IMR-90 (cell line): ENCODE measurements around the gene SBNO1. TPM values are rescaled to one million over a fixed set of nuclear protein-coding genes. Genes with fewer than 3 reads are reported as not detected.

ENCODE experiments used
- ATAC-seq: fragments of 200-7000 bp; cut with Tn5 transposase; 2 replicates; pipeline ENCODE4 v1.9.1; 2020; ENCODE audit warnings: low read depth, mild to moderate bottlenecking, moderate library complexity
- BruUV-seq: library from RNA; stranded (reverse); fragments of 400-500 nt; replicated peaks from 2 replicates; lab custom pipeline; 2021; lab: Mats Ljungman, UMichigan
- CTCF ChIA-PET: fragments of 300-600 bp; formaldehyde crosslinking; extraction: SDS; loops from one replicate; lab custom pipeline; 2021; ENCODE audit warnings: antibody characterized with exemption; lab: Yijun Ruan, JAX
- POLR2A ChIA-PET: fragments of 300-600 bp; sonication (Branson Sonifier 250); formaldehyde crosslinking; loops from one replicate; lab custom pipeline; 2022; ENCODE audit warnings: antibody characterized with exemption; ENCODE audit not compliant: unreplicated experiment; lab: Charles Lee
- DNase-seq: peaks from one replicate; pipeline ENCODE4 v3.0.0; 2013
- H2AFZ ChIP-seq: replicated peaks from 2 replicates; pipeline ENCODE3; 2013; ENCODE audit warnings: low read length, mild to moderate bottlenecking; ENCODE audit not compliant: poor library complexity
- H2AK5ac ChIP-seq: 2 replicates; pipeline ENCODE4 v1.6.1; 2013; ENCODE audit warnings: low read depth, low read length, inconsistent platforms
- H2AK9ac ChIP-seq: replicated peaks from 2 replicates; pipeline ENCODE3; 2013; ENCODE audit warnings: mild to moderate bottlenecking, low read depth, low read length, moderate library complexity; ENCODE audit not compliant: poor library complexity
- H2BK120ac ChIP-seq: 2 replicates; pipeline ENCODE4 v1.6.1; 2013; ENCODE audit warnings: low read depth, low read length, inconsistent platforms
- H2BK15ac ChIP-seq: 3 replicates; pipeline ENCODE4 v1.6.1; 2013; ENCODE audit warnings: low read depth, low read length, inconsistent platforms
- H2BK20ac ChIP-seq: 2 replicates; pipeline ENCODE4 v1.6.1; 2013; ENCODE audit warnings: low read depth, mild to moderate bottlenecking, inconsistent platforms, low read length, moderate library complexity
- H2BK5ac ChIP-seq: 2 replicates; pipeline ENCODE4 v1.6.1; 2013; ENCODE audit warnings: mild to moderate bottlenecking, low read depth, low read length, inconsistent platforms; ENCODE audit not compliant: poor library complexity, severe bottlenecking
- H3K14ac ChIP-seq: replicated peaks from 2 replicates; pipeline ENCODE4 v1.6.1; 2013; ENCODE audit warnings: low read depth, low read length, inconsistent platforms
- H3K18ac ChIP-seq: 2 replicates; pipeline ENCODE4 v1.6.1; 2013; ENCODE audit warnings: low read depth, low read length, control low read depth
- H3K23ac ChIP-seq: 2 replicates; pipeline ENCODE4 v1.6.1; 2013; ENCODE audit warnings: low read depth, low read length, inconsistent platforms
- H3K27ac ChIP-seq: 2 replicates; pipeline ENCODE4 v1.5.1; 2013; ENCODE audit warnings: mild to moderate bottlenecking, control low read depth, low read length; ENCODE audit not compliant: insufficient read depth
- H3K27me3 ChIP-seq: 2 replicates; pipeline ENCODE4 v1.6.1; 2013; ENCODE audit warnings: low read length; ENCODE audit not compliant: control insufficient read depth, insufficient read depth
- H3K36me3 ChIP-seq: 2 replicates; pipeline ENCODE4 v1.6.1; 2013; ENCODE audit warnings: low read length, mixed read lengths; ENCODE audit not compliant: control insufficient read depth, insufficient read depth
- H3K4ac ChIP-seq: 2 replicates; pipeline ENCODE4 v1.6.1; 2013; ENCODE audit warnings: low read depth, low read length, inconsistent platforms
- H3K4me1 ChIP-seq: 2 replicates; pipeline ENCODE4 v1.6.1; 2013; ENCODE audit warnings: low read length, mixed read lengths; ENCODE audit not compliant: control insufficient read depth, insufficient read depth
- H3K4me2 ChIP-seq: 2 replicates; pipeline ENCODE4 v1.6.1; 2013; ENCODE audit warnings: low read depth, mild to moderate bottlenecking, control low read depth, low read length, moderate library complexity
- H3K4me3 ChIP-seq: 2 replicates; pipeline ENCODE4 v1.5.1; 2013; ENCODE audit warnings: low read depth, mild to moderate bottlenecking, control low read depth, low read length, moderate library complexity; ENCODE audit not compliant: insufficient read depth
- H3K56ac ChIP-seq: 2 replicates; pipeline ENCODE4 v1.6.1; 2013; ENCODE audit warnings: low read length, inconsistent platforms; ENCODE audit not compliant: insufficient read depth; ENCODE audit errors: extremely low read depth
- H3K79me1 ChIP-seq, 2 experiments: 2 replicates each; pipeline ENCODE4 v1.6.1; 2013; ENCODE audit warnings: low read length in 2 of 2, inconsistent platforms in 1 of 2, low read depth in 1 of 2
- H3K9ac ChIP-seq: 2 replicates; pipeline ENCODE4 v1.6.1; 2013; ENCODE audit warnings: low read depth, low read length, control low read depth
- H3K9me1 ChIP-seq: 2 replicates; pipeline ENCODE4 v1.6.1; 2013; ENCODE audit warnings: low read length, inconsistent platforms; ENCODE audit not compliant: insufficient read depth
- H3K9me3 ChIP-seq: 2 replicates; pipeline ENCODE4 v1.6.1; 2013; ENCODE audit warnings: low read length; ENCODE audit not compliant: control insufficient read depth, insufficient read depth
- H4K20me1 ChIP-seq: 2 replicates; pipeline ENCODE4 v1.6.1; 2013; ENCODE audit warnings: low read length, inconsistent platforms; ENCODE audit not compliant: insufficient read depth
- H4K5ac ChIP-seq: 2 replicates; pipeline ENCODE4 v1.6.1; 2013; ENCODE audit warnings: mild to moderate bottlenecking, low read depth, low read length, control low read depth
- H4K8ac ChIP-seq, 2 experiments: 2 replicates each; pipeline ENCODE4 v1.6.1; 2013; ENCODE audit warnings: low read depth in 2 of 2, low read length in 2 of 2, control low read depth in 1 of 2, inconsistent platforms in 1 of 2
- H4K91ac ChIP-seq: 2 replicates; pipeline ENCODE4 v1.6.1; 2013; ENCODE audit warnings: low read depth, low read length, inconsistent platforms; ENCODE audit not compliant: insufficient read depth
- BHLHE40 ChIP-seq: fragments of 150-350 bp; IDR thresholded peaks from 2 replicates; pipeline ENCODE4 v1.6.1; 2016; ENCODE audit warnings: mild to moderate bottlenecking, low read depth, low read length
- CEBPB ChIP-seq: IDR thresholded peaks from 2 replicates; pipeline ENCODE4 v1.6.1; 2012; ENCODE audit warnings: low read depth, low read length, improper control_type of control experiment
- CHD1 ChIP-seq: IDR thresholded peaks from 2 replicates; pipeline ENCODE4 v1.6.1; 2012; ENCODE audit warnings: low read depth, low read length, improper control_type of control experiment
- CTCF ChIP-seq: conservative IDR thresholded peaks from 2 replicates; pipeline ENCODE4 v1.5.1; 2012; ENCODE audit warnings: mild to moderate bottlenecking, low read depth, low read length, improper control_type of control experiment
- ELK1 ChIP-seq: fragments of 150-350 bp; IDR thresholded peaks from 2 replicates; pipeline ENCODE4 v1.6.1; 2016; ENCODE audit warnings: low read depth, mild to moderate bottlenecking, low read length, moderate library complexity, borderline replicate concordance
- FOS ChIP-seq: fragments of 150-350 bp; IDR thresholded peaks from 2 replicates; pipeline ENCODE4 v1.6.1; 2016; ENCODE audit warnings: low read depth, low read length
- MAFK ChIP-seq: IDR thresholded peaks from 2 replicates; pipeline ENCODE4 v1.6.1; 2012; ENCODE audit warnings: low read depth, low read length, improper control_type of control experiment
- MAZ ChIP-seq: IDR thresholded peaks from 2 replicates; pipeline ENCODE4 v1.6.1; 2012; ENCODE audit warnings: low read depth, mild to moderate bottlenecking, low read length, improper control_type of control experiment, moderate library complexity, borderline replicate concordance
- NFE2L2 ChIP-seq: fragments of 150-350 bp; IDR thresholded peaks from 2 replicates; pipeline ENCODE4 v1.6.1; 2016; ENCODE audit warnings: low read depth, mild to moderate bottlenecking, low read length
- POLR2A ChIP-seq: IDR thresholded peaks from 2 replicates; pipeline ENCODE4 v1.6.1; 2012; ENCODE audit warnings: mild to moderate bottlenecking, low read depth, low read length
- RAD21 ChIP-seq: IDR thresholded peaks from 2 replicates; pipeline ENCODE4 v1.6.1; 2012; ENCODE audit warnings: low read length, improper control_type of control experiment
- RCOR1 ChIP-seq: IDR thresholded peaks from 2 replicates; pipeline ENCODE4 v1.6.1; 2012; ENCODE audit warnings: mild to moderate bottlenecking, low read length, improper control_type of control experiment; ENCODE audit not compliant: insufficient replicate concordance
- RFX5 ChIP-seq: IDR thresholded peaks from 2 replicates; pipeline ENCODE4 v1.8.0; 2012; ENCODE audit warnings: low read depth, mild to moderate bottlenecking, low read length, moderate library complexity
- SMC3 ChIP-seq: fragments of 150-350 bp; IDR thresholded peaks from 2 replicates; pipeline ENCODE4 v1.6.1; 2016; ENCODE audit warnings: low read depth, mild to moderate bottlenecking, antibody characterized with exemption, low read length, moderate library complexity
- USF2 ChIP-seq: fragments of 150-350 bp; IDR thresholded peaks from 2 replicates; pipeline ENCODE4 v1.6.1; 2017; ENCODE audit warnings: mild to moderate bottlenecking, antibody characterized with exemption, low read length, low read depth
- WGBS, 2 experiments: methylation state at CpG; one replicate each; pipeline versions ENCODE4 v1.1.5 to v1.1.7; 2013; ENCODE audit warnings: missing lambda C conversion rate in 2 of 2; ENCODE audit not compliant: insufficient read length in 1 of 2; ENCODE audit errors: extremely low coverage in 2 of 2; 5-methylcytosine and 5-hydroxymethylcytosine counted together
- dilution Hi-C: fragments of 300-500 bp; cut with HindIII; formaldehyde crosslinking; loops from one replicate; pipeline ENCODE4 v1.14.3; 2018; ENCODE audit warnings: low sequenced_read_pairs; ENCODE audit not compliant: unreplicated experiment
- in situ Hi-C: fragments of 300-500 bp; cut with MboI; formaldehyde crosslinking; loops from 3 replicates; pipeline ENCODE4 v1.14.3; 2019; ENCODE audit warnings: low sequenced_read_pairs, inconsistent platforms, mixed read lengths
- intact Hi-C: fragments of 100-400 bp; cut with micrococcal nuclease; formaldehyde crosslinking; loops from 2 replicates; pipeline ENCODE4 v1.10.0; 2022
- polyA plus RNA-seq, 3 experiments: library from polyadenylated mRNA; depleted of rRNA; stranded (reverse); fragments of >200 nt; gene quantifications; 2 replicates each; pipeline ENCODE4 v1.2.3, GENCODE V29; 2012; ENCODE audit warnings: low replicate concordance in 1 of 3
- total RNA-seq: library from RNA; depleted of rRNA; stranded (reverse); fragments of >200 nt; gene quantifications from 2 replicates; pipeline ENCODE4 v1.2.3, GENCODE V29; 2012

The SBNO1 gene
- total and polyA plus RNA-seq, 2 of the 4 experiments (the other 2 are of a cell fraction): 5.3 to 24.9 TPM

GRCh38 chr12:123271001-123271668 is 93.5 kb downstream of the SBNO1 start:
- peak overlapping the region; percentile 87 for H2BK5ac ChIP-seq
- dilution Hi-C loops: no loop called here
- no peak overlapping the region for H2BK120ac ChIP-seq
- H3K36me3 ChIP-seq: peaks cover 11% of the 10 kb centered on the region
- peak; percentile 33 for DNase-seq
- in situ Hi-C loops: no loop called here
- H3K4me2 ChIP-seq: peak overlapping the region; percentile 91; the same call in 1 of the 2 replicates
- no peak overlapping the region for H3K23ac ChIP-seq
- no peak overlapping the region for H3K18ac ChIP-seq
- H4K20me1 ChIP-seq: peaks cover 33% of the 10 kb centered on the region
- CTCF ChIA-PET: no interaction called here
- peak overlapping the region; percentile 98; the same call in 1 of the 2 replicates for H3K56ac ChIP-seq
- peak overlapping the region; percentile 96; the same call in 1 of the 2 replicates for H4K91ac ChIP-seq
- H3K9ac ChIP-seq: peak overlapping the region; percentile 90
- H2AK5ac ChIP-seq: no peak overlapping the region
- intact Hi-C loops: no loop called here
- H4K8ac ChIP-seq: no peak overlapping the region
- H4K5ac ChIP-seq: no peak overlapping the region
- H3K4ac ChIP-seq: peak overlapping the region; percentile 78; the same call in 1 of the 2 replicates
- no peak overlapping the region for H3K14ac ChIP-seq
- POLR2A ChIA-PET: no interaction called here
- peaks cover 9 to 48% of the 10 kb centered on the region in 2 experiments; a peak in 2 of 4 replicates for H3K79me1 ChIP-seq
- H3K9me3 ChIP-seq: no peaks in the 10 kb centered on the region
- peak; percentile 70 for ATAC-seq
- H2BK20ac ChIP-seq: no peak overlapping the region
- H3K4me1 ChIP-seq: peaks cover 17% of the 10 kb centered on the region
- H3K27me3 ChIP-seq: no peaks in the 10 kb centered on the region
- H2AK9ac ChIP-seq: peak overlapping the region; percentile 99
- H2AFZ ChIP-seq: peak overlapping the region; percentile 90
- H2BK15ac ChIP-seq: no peak overlapping the region
- H3K4me3 ChIP-seq: peak overlapping the region; percentile 74
- WGBS, 2 experiments: 1% methylated on average over 33 of the region's 108 CpGs; no CpG with 5 or more reads in 1 of the 2 experiments
- H3K9me1 ChIP-seq: peaks cover 18% of the 10 kb centered on the region
- BruUV-seq: no TSS peak
- H3K27ac ChIP-seq: peak overlapping the region; percentile 85; the same call in 1 of the 2 replicates
- TF ChIP-seq FOS (no peak), USF2 (no peak), POLR2A (no peak), BHLHE40 (no peak), NFE2L2 (no peak), CEBPB (no peak), MAFK (no peak), ELK1 (no peak), RCOR1 (no peak), RFX5 (no peak), MAZ (peak; percentile 75; the same call in 1 of the 2 replicates), RAD21 (peak; percentile 67), CHD1 (no peak), SMC3 (peak; percentile 52), CTCF (peak; percentile 71)
